HCT116 (cell line): Measurements from ENCODE around the gene CYP21A2. TPM values are rescaled to one million over a fixed set of nuclear protein-coding genes. Genes with fewer than 3 reads are reported as not detected.

Experiments used
- ATAC-seq: fragments of 200-7000 bp; cut with Tn5 transposase; 2 replicates; pipeline ENCODE4 v1.9.1; 2020; ENCODE audit warnings: mild to moderate bottlenecking, moderate library complexity
- BruUV-seq: library from RNA; stranded (reverse); fragments of 400-500 nt; replicated peaks from 2 replicates; lab custom pipeline; 2021; lab: Mats Ljungman, UMichigan
- CTCF ChIA-PET: fragments of 300-600 bp; sonication (Branson Sonifier 250); formaldehyde crosslinking; loops from one replicate; lab custom pipeline; 2021; ENCODE audit warnings: antibody characterized with exemption; lab: Charles Lee
- POLR2A ChIA-PET: fragments of 300-600, 350-600 bp; sonication (Branson Sonifier 250); formaldehyde crosslinking; loops from one replicate; lab custom pipeline; 2021; ENCODE audit warnings: antibody characterized with exemption; lab: Charles Lee
- RAD21 ChIA-PET, 2 experiments: fragments of 300-600 bp; sonication (Branson Sonifier 250); formaldehyde crosslinking; loops; one replicate each; lab custom pipeline; 2023; ENCODE audit warnings: low total read pairs in 2 of 2; ENCODE audit not compliant: uncharacterized antibody in 2 of 2, unreplicated experiment in 2 of 2, low non-redundant PET in 1 of 2; lab: Charles Lee
- DNase-seq: peaks from one replicate; pipeline ENCODE4 v3.0.0-alpha.2; 2010; ENCODE audit warnings: low read depth, low spot score
- H2AFZ ChIP-seq: fragments of 200-600 bp; shearing (Covaris generic), sonication (generic); 2 replicates; pipeline ENCODE4 v1.6.1; 2017; ENCODE audit warnings: low read depth, mixed run types, mixed read lengths, antibody characterized with exemption, low read length; ENCODE audit not compliant: poor library complexity, severe bottlenecking
- H3K27ac ChIP-seq: 2 replicates; pipeline ENCODE4 v1.5.1; 2012; ENCODE audit warnings: low read depth, low read length
- H3K27me3 ChIP-seq: fragments of 200-600 bp; sonication (generic); 2 replicates; pipeline ENCODE4 v1.6.1; 2016; ENCODE audit warnings: mixed run types, low read length, mixed read lengths; ENCODE audit not compliant: insufficient read depth
- H3K36me3 ChIP-seq, 2 experiments: fragments of 200-500 bp in 1 of 2; fragments of 200-600 bp in 1 of 2; sonication (Bioruptor generic) in 1 of 2; sonication (generic) in 1 of 2; 2 replicates each; pipeline versions ENCODE4 v1.5.1 to v1.6.1; 2014 to 2016; ENCODE audit warnings: low read length in 2 of 2, inconsistent platforms in 1 of 2, mixed read lengths in 1 of 2, mixed run types in 1 of 2; ENCODE audit not compliant: insufficient read depth in 2 of 2, control insufficient read depth in 1 of 2
- H3K4me1 ChIP-seq, 2 experiments: fragments of 200-600 bp in 1 of 2; sonication (generic) in 1 of 2; 2 replicates each; pipeline versions ENCODE4 v1.5.1 to v1.6.1; 2012 to 2017; ENCODE audit warnings: low read length in 2 of 2, inconsistent platforms in 1 of 2, mild to moderate bottlenecking in 1 of 2, mixed read lengths in 1 of 2, mixed run types in 1 of 2, moderate library complexity in 1 of 2; ENCODE audit not compliant: insufficient read depth in 2 of 2, control insufficient read depth in 1 of 2
- H3K4me2 ChIP-seq: fragments of 200-600 bp; sonication (generic); 2 replicates; pipeline ENCODE4 v1.6.1; 2017; ENCODE audit warnings: mixed run types, low read length, mixed read lengths
- H3K4me3 ChIP-seq, 2 experiments: fragments of 200-600 bp in 1 of 2; sonication (generic) in 1 of 2; replicated peaks in 1 of 2; 2 replicates each; pipeline ENCODE4 v1.5.1; 2011 to 2016; ENCODE audit warnings: low read length in 2 of 2, control low read depth in 1 of 2, low read depth in 1 of 2, mild to moderate bottlenecking in 1 of 2, mixed read lengths in 1 of 2, mixed run types in 1 of 2
- H3K79me2 ChIP-seq: fragments of 200-600 bp; sonication (generic); 2 replicates; pipeline ENCODE4 v1.6.1; 2017; ENCODE audit warnings: mild to moderate bottlenecking, mixed run types, low read length, moderate library complexity, mixed read lengths; ENCODE audit not compliant: insufficient read depth
- H3K9ac ChIP-seq: fragments of 200-600 bp; sonication (generic); 2 replicates; pipeline ENCODE4 v1.6.1; 2016; ENCODE audit warnings: low read length, mixed read lengths
- H3K9me2 ChIP-seq: fragments of 200-600 bp; sonication (generic), shearing (Covaris generic); 2 replicates; pipeline ENCODE4 v1.6.1; 2017; ENCODE audit warnings: mixed run types, mild to moderate bottlenecking, moderate library complexity; ENCODE audit not compliant: insufficient read depth
- H3K9me3 ChIP-seq, 2 experiments: fragments of 200-500 bp in 1 of 2; fragments of 200-600 bp in 1 of 2; sonication (Bioruptor generic) in 1 of 2; sonication (generic) in 1 of 2; 2 replicates each; pipeline ENCODE4 v1.6.1; 2014 to 2017; ENCODE audit warnings: low read length in 2 of 2, mixed read lengths in 2 of 2, inconsistent platforms in 1 of 2, low read depth in 1 of 2, mild to moderate bottlenecking in 1 of 2, mixed run types in 1 of 2, moderate library complexity in 1 of 2; ENCODE audit not compliant: control insufficient read depth in 1 of 2, insufficient read depth in 1 of 2
- H4K20me1 ChIP-seq: fragments of 200-600 bp; sonication (generic), shearing (Covaris generic); 2 replicates; pipeline ENCODE4 v1.6.1; 2017; ENCODE audit warnings: mixed run types, mild to moderate bottlenecking, moderate library complexity; ENCODE audit not compliant: insufficient read depth
- CEBPB ChIP-seq: IDR thresholded peaks from 2 replicates; pipeline ENCODE4 v1.6.1; 2012; ENCODE audit warnings: low read depth
- EZH2 ChIP-seq: fragments of 200-600 bp; sonication (generic); IDR thresholded peaks from 2 replicates; pipeline ENCODE4 v1.6.1; 2017; ENCODE audit warnings: antibody characterized with exemption, mixed run types
- FOSL1 ChIP-seq: IDR thresholded peaks from 2 replicates; pipeline ENCODE4 v1.6.1; 2012; ENCODE audit warnings: low read depth
- JUND ChIP-seq: IDR thresholded peaks from 2 replicates; pipeline ENCODE4 v1.6.1; 2012
- MAX ChIP-seq: IDR thresholded peaks from 2 replicates; pipeline ENCODE4 v1.6.1; 2012
- RAD21 ChIP-seq: IDR thresholded peaks from 2 replicates; pipeline ENCODE4 v1.6.1; 2012; ENCODE audit warnings: low read depth, mild to moderate bottlenecking
- SIN3A ChIP-seq: IDR thresholded peaks from 2 replicates; pipeline ENCODE4 v1.6.1; 2012; ENCODE audit warnings: low read depth
- SP1 ChIP-seq: IDR thresholded peaks from 2 replicates; pipeline ENCODE4 v1.6.1; 2012; ENCODE audit warnings: low read depth
- YY1 ChIP-seq: IDR thresholded peaks from 2 replicates; pipeline ENCODE4 v1.6.1; 2011; ENCODE audit warnings: low read length, low read depth, moderate library complexity, mild to moderate bottlenecking; ENCODE audit not compliant: insufficient replicate concordance; ENCODE audit errors: extremely low read depth
- ZBTB33 ChIP-seq: IDR thresholded peaks from 2 replicates; pipeline ENCODE4 v1.6.1; 2011; ENCODE audit warnings: mild to moderate bottlenecking, low read length, moderate library complexity; ENCODE audit not compliant: insufficient replicate concordance; ENCODE audit errors: extremely low read depth
- ZNF274 ChIP-seq: fragments of 200-500 bp; sonication (Bioruptor generic); IDR thresholded peaks from 2 replicates; pipeline ENCODE4 v1.6.1; 2014; ENCODE audit warnings: mild to moderate bottlenecking, low read depth, low read length, inconsistent platforms
- intact Hi-C: fragments of 100-400 bp; cut with micrococcal nuclease; formaldehyde crosslinking; loops from 2 replicates; pipeline ENCODE4 v1.10.0; 2022
- total RNA-seq: library from RNA; stranded (reverse); gene quantifications from one replicate; pipeline ENCODE4 v1.2.1, GENCODE V29; 2021; ENCODE audit not compliant: unreplicated experiment

Gene CYP21A2
- total RNA-seq, 1 experiment from 2014 or later = 1.4 TPM

DNA sequence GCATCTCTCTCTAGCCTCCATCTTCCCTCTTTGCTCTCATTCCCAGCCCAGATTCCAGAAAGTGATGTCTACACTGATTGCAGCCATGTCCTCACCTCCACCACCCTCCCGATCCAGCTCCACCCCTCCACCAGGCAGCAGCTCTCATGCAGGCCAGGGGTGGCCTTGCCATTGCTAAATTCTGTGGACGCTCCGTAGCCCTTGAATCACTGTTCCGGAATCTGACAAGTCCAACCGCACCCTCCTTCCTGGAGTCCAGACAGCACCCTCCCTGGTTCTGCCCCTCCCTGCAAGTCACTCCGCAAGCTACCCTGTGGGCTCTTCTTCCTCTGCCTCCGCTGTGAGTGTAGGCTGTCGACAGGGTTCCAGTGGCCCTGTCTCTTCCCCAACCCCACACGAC lies 44.7 kb downstream of the CYP21A2 start:
- Histone ChIP-seq H3K27me3 (no peaks in the 10 kb centered on the region), H3K9ac (no peak overlapping the region), H3K4me2 (no peak overlapping the region), H3K9me2 (no peaks in the 10 kb centered on the region), H3K27ac (no peak overlapping the region), H4K20me1 (no peaks in the 10 kb centered on the region), H3K4me3 (no peak overlapping the region), H2AFZ (no peak overlapping the region), H3K4me1 (peaks cover 13 to 38% of the 10 kb centered on the region in 2 experiments), H3K36me3 (no peaks in the 10 kb centered on the region), H3K9me3 (no peaks in the 10 kb centered on the region), H3K79me2 (no peaks in the 10 kb centered on the region)
- RAD21 ChIA-PET = no interaction called here
- ATAC-seq = no peak
- no peak for DNase-seq
- intact Hi-C loops = no loop called here
- CTCF ChIA-PET = no interaction called here
- BruUV-seq = no TSS peak
- TF ChIP-seq YY1 = no peak
- TF ChIP-seq ZNF274 = no peak
- no peak for TF ChIP-seq CEBPB
- TF ChIP-seq EZH2 = no peak
- no peak for TF ChIP-seq SP1
- no peak for TF ChIP-seq ZBTB33
- TF ChIP-seq SIN3A = no peak
- no peak for TF ChIP-seq MAX
- TF ChIP-seq JUND = no peak
- no peak for TF ChIP-seq FOSL1
- TF ChIP-seq RAD21 = no peak
- POLR2A ChIA-PET = no interaction called here
